ENCODE results near the gene TPCN2.

DNA sequence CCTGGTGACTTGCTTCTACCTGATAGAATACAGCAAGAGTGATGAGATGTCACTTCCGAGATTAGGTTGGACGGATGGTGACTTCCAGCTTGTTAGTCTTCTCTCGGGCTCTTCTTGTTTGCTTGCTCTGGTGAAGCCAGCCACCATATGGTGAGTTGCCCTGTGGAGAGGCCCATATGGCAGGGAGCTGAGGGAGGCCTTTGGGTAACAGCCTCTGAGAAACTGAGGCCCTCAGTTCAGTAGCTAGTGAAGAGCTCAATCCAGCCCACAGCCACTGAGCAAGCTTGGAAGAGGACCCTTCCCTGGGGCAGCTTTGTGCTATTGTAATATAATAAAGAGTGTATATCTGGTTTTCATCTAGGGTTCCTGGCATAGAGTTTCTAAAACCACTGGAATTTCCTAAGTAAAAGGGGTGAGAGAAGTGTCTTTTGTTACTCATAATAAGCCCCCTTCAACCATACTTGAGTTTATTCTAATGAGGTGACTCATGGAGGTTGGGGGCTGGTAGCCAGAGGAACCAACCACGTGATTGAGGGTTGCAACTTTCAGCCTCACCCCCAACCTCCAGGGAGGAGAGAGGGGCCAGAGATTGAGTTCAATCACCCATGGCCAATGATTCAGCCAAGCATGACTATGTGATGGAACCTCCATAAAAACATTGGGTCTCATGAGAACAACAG is 8.0 kb upstream of the TPCN2 start:
- TF ChIP-seq POLR2AphosphoS5 (IDR thresholded peaks at IDR 0.05; ENCODE audit: low read depth, low read length): no peak
- TF ChIP-seq RAD21 (IDR thresholded peaks at IDR 0.05; ENCODE audit: low read depth): no peak
- TF ChIP-seq EZH2phosphoT487 (IDR thresholded peaks at IDR 0.05; ENCODE audit: borderline replicate concordance): no peak
- TF ChIP-seq POLR2A (IDR thresholded peaks at IDR 0.05; ENCODE audit: borderline replicate concordance, extremely low read depth, insufficient read depth, insufficient read length): no peak
- TF ChIP-seq, protein P1, sequence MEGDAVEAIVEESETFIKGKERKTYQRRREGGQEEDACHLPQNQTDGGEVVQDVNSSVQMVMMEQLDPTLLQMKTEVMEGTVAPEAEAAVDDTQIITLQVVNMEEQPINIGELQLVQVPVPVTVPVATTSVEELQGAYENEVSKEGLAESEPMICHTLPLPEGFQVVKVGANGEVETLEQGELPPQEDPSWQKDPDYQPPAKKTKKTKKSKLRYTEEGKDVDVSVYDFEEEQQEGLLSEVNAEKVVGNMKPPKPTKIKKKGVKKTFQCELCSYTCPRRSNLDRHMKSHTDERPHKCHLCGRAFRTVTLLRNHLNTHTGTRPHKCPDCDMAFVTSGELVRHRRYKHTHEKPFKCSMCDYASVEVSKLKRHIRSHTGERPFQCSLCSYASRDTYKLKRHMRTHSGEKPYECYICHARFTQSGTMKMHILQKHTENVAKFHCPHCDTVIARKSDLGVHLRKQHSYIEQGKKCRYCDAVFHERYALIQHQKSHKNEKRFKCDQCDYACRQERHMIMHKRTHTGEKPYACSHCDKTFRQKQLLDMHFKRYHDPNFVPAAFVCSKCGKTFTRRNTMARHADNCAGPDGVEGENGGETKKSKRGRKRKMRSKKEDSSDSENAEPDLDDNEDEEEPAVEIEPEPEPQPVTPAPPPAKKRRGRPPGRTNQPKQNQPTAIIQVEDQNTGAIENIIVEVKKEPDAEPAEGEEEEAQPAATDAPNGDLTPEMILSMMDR (IDR thresholded peaks at IDR 0.05 in 2 of 3, conservative IDR thresholded peaks at IDR 0.05 in 1 of 3; ENCODE audit: borderline replicate concordance in 1 of 3, insufficient read depth in 1 of 3, low read depth in 2 of 3, low read length in 2 of 3): no peak
- no peak for TF ChIP-seq SIN3A (IDR thresholded peaks at IDR 0.05; ENCODE audit: low read depth)
- TF ChIP-seq, protein P2, sequence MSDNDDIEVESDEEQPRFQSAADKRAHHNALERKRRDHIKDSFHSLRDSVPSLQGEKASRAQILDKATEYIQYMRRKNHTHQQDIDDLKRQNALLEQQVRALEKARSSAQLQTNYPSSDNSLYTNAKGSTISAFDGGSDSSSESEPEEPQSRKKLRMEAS (IDR thresholded peaks at IDR 0.05): no peak
- TF ChIP-seq, protein P3, sequence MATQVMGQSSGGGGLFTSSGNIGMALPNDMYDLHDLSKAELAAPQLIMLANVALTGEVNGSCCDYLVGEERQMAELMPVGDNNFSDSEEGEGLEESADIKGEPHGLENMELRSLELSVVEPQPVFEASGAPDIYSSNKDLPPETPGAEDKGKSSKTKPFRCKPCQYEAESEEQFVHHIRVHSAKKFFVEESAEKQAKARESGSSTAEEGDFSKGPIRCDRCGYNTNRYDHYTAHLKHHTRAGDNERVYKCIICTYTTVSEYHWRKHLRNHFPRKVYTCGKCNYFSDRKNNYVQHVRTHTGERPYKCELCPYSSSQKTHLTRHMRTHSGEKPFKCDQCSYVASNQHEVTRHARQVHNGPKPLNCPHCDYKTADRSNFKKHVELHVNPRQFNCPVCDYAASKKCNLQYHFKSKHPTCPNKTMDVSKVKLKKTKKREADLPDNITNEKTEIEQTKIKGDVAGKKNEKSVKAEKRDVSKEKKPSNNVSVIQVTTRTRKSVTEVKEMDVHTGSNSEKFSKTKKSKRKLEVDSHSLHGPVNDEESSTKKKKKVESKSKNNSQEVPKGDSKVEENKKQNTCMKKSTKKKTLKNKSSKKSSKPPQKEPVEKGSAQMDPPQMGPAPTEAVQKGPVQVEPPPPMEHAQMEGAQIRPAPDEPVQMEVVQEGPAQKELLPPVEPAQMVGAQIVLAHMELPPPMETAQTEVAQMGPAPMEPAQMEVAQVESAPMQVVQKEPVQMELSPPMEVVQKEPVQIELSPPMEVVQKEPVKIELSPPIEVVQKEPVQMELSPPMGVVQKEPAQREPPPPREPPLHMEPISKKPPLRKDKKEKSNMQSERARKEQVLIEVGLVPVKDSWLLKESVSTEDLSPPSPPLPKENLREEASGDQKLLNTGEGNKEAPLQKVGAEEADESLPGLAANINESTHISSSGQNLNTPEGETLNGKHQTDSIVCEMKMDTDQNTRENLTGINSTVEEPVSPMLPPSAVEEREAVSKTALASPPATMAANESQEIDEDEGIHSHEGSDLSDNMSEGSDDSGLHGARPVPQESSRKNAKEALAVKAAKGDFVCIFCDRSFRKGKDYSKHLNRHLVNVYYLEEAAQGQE (IDR thresholded peaks at IDR 0.05; ENCODE audit: low read depth): no peak
- TF ChIP-seq YY1 (IDR thresholded peaks at IDR 0.05; ENCODE audit: extremely low read depth, insufficient replicate concordance, low read depth, low read length): no peak
- TF ChIP-seq JUND (IDR thresholded peaks at IDR 0.05): no peak
- TF ChIP-seq EGR1 (IDR thresholded peaks at IDR 0.05; ENCODE audit: low read depth): no peak
